SK-N-SH treated with all-trans-retinoic acid at 6 μM for 48 hours (cell line): ENCODE data around the gene IGF1.

ENCODE experiments used
- CSRNP3 ChIP-seq: fragments of 250-450 bp; sonication (Bioruptor Pico); IDR thresholded peaks from 2 replicates; pipeline ENCODE4 v1.5.1; 2021; ENCODE audit warnings: mild to moderate bottlenecking, moderate library complexity
- GLIS3 ChIP-seq: fragments of 250-450 bp; sonication (Bioruptor Pico); IDR thresholded peaks from 2 replicates; pipeline ENCODE4 v1.5.0; 2020; ENCODE audit warnings: mild to moderate bottlenecking, moderate library complexity
- PATZ1 ChIP-seq: fragments of 250-450 bp; sonication (Bioruptor Pico); IDR thresholded peaks from 2 replicates; pipeline ENCODE4 v1.8.0; 2020; ENCODE audit warnings: mild to moderate bottlenecking, moderate library complexity, borderline replicate concordance
- TCF4 ChIP-seq: fragments of 250-450 bp; sonication (Bioruptor Pico); IDR thresholded peaks from 2 replicates; pipeline ENCODE4 v1.8.0; 2021; ENCODE audit warnings: mild to moderate bottlenecking, moderate library complexity, borderline replicate concordance
- TF ChIP-seq, protein P1 (sequence below): fragments of 250-450 bp; sonication (Bioruptor Pico); IDR thresholded peaks from 2 replicates; pipeline ENCODE4 v1.5.1; 2020; ENCODE audit warnings: low read depth, mild to moderate bottlenecking, moderate library complexity

DNA sequence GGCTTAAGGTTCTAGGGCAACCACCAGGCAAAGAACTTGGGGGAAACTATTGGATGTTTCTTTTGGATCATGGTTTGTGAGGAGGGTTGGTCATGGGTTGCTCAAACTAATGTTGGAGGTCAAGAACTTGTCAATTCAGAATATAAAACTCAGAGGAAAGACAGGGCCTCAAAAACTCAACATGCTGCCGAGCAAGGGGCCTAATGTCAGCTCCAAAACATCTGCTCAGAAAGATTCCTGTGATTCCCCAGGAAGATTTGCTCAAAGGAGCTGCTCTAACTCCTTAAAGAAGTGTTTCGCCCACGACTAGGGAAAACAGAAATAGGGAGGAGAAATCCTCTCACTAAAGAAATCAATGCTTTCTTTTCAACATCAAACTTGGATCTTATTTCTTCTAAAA, 3.7 kb upstream of the IGF1 start:
- TF ChIP-seq CSRNP3 (CRISPR knock-in tag) (no peak), PATZ1 (CRISPR knock-in tag) (no peak), GLIS3 (no peak), TCF4 (no peak)
- TF ChIP-seq, protein P1, sequence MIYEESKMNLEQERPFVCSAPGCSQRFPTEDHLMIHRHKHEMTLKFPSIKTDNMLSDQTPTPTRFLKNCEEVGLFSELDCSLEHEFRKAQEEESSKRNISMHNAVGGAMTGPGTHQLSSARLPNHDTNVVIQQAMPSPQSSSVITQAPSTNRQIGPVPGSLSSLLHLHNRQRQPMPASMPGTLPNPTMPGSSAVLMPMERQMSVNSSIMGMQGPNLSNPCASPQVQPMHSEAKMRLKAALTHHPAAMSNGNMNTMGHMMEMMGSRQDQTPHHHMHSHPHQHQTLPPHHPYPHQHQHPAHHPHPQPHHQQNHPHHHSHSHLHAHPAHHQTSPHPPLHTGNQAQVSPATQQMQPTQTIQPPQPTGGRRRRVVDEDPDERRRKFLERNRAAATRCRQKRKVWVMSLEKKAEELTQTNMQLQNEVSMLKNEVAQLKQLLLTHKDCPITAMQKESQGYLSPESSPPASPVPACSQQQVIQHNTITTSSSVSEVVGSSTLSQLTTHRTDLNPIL (CRISPR knock-in tag) = no peak
